ENCODE measurements around the gene PROZ.

The PROZ gene

GRCh38 chr13:113116871-113117271 is 41.6 kb upstream of the PROZ start:
- Histone ChIP-seq H3K4me3 (ENCODE audit: low read length) (no peak overlapping the region), H3K36me3 (replicated peaks; ENCODE audit: low read depth, low read length) (no peaks in the 10 kb centered on the region), H3K79me2 (ENCODE audit: low read length) (no peaks in the 10 kb centered on the region), H3K9ac (ENCODE audit: low read length) (no peak overlapping the region), H3K27ac (ENCODE audit: low read length) (no peak overlapping the region), H4K20me1 (ENCODE audit: insufficient read depth, low read length) (no peaks in the 10 kb centered on the region), H3K27me3 (ENCODE audit: low read depth, low read length) (0 out of 2 replicates have a peak, but pooled peaks cover 4% of the 10 kb centered on the region), H3K4me2 (ENCODE audit: low read length) (no peak overlapping the region), H2AFZ (ENCODE audit: low read depth, low read length) (no peak overlapping the region), H3K9me3 (ENCODE audit: insufficient read depth, low read length) (no peaks in the 10 kb centered on the region), H3K4me1 (ENCODE audit: low read length) (no peaks in the 10 kb centered on the region)
- TF ChIP-seq EZH2phosphoT487 (IDR thresholded peaks at IDR 0.05; ENCODE audit: low read depth) (no peak), CTCF (IDR thresholded peaks at IDR 0.05; ENCODE audit: low read depth, low read length) (no peak)

GRCh38 chr13:113117335-113117872 is 41.0 kb upstream of the PROZ start:
- Histone ChIP-seq H2AFZ (ENCODE audit: low read depth, low read length) (no peak overlapping the region), H3K9me3 (ENCODE audit: insufficient read depth, low read length) (no peaks in the 10 kb centered on the region), H3K4me2 (ENCODE audit: low read length) (no peak overlapping the region), H3K27ac (ENCODE audit: low read length) (no peak overlapping the region), H3K36me3 (replicated peaks; ENCODE audit: low read depth, low read length) (no peaks in the 10 kb centered on the region), H3K79me2 (ENCODE audit: low read length) (no peaks in the 10 kb centered on the region), H3K4me1 (ENCODE audit: low read length) (no peaks in the 10 kb centered on the region), H3K9ac (ENCODE audit: low read length) (no peak overlapping the region), H3K27me3 (ENCODE audit: low read depth, low read length) (0 out of 2 replicates have a peak, but pooled peaks cover 4% of the 10 kb centered on the region), H4K20me1 (ENCODE audit: insufficient read depth, low read length) (no peaks in the 10 kb centered on the region), H3K4me3 (ENCODE audit: low read length) (no peak overlapping the region)
- TF ChIP-seq EZH2phosphoT487 (IDR thresholded peaks at IDR 0.05; ENCODE audit: low read depth), result no peak
- TF ChIP-seq CTCF (IDR thresholded peaks at IDR 0.05; ENCODE audit: low read depth, low read length), result no peak

- Histone ChIP-seq H3K9me3 (ENCODE audit: insufficient read depth, low read length) (no peaks in the 10 kb centered on the region), H3K27me3 (ENCODE audit: low read depth, low read length) (0 out of 2 replicates have a peak, but pooled peaks cover 4% of the 10 kb centered on the region), H4K20me1 (ENCODE audit: insufficient read depth, low read length) (no peaks in the 10 kb centered on the region), H3K4me2 (ENCODE audit: low read length) (no peak overlapping the region), H3K79me2 (ENCODE audit: low read length) (no peaks in the 10 kb centered on the region), H3K9ac (ENCODE audit: low read length) (no peak overlapping the region), H3K36me3 (replicated peaks; ENCODE audit: low read depth, low read length) (no peaks in the 10 kb centered on the region), H2AFZ (ENCODE audit: low read depth, low read length) (no peak overlapping the region), H3K4me3 (ENCODE audit: low read length) (no peak overlapping the region), H3K27ac (ENCODE audit: low read length) (no peak overlapping the region), H3K4me1 (ENCODE audit: low read length) (no peaks in the 10 kb centered on the region)
- TF ChIP-seq EZH2phosphoT487 (IDR thresholded peaks at IDR 0.05; ENCODE audit: low read depth) (no peak), CTCF (IDR thresholded peaks at IDR 0.05; ENCODE audit: low read depth, low read length) (no peak)
These were observed 40.6 kb upstream of the PROZ start for GRCh38 chr13:113117911-113118260.

GRCh38 chr13:113118261-113119021 is 40.0 kb upstream of the PROZ start:
- Histone ChIP-seq H4K20me1 (ENCODE audit: insufficient read depth, low read length) (no peaks in the 10 kb centered on the region), H2AFZ (ENCODE audit: low read depth, low read length) (no peak overlapping the region), H3K9me3 (ENCODE audit: insufficient read depth, low read length) (no peaks in the 10 kb centered on the region), H3K27me3 (ENCODE audit: low read depth, low read length) (0 out of 2 replicates have a peak, but pooled peaks cover 4% of the 10 kb centered on the region), H3K9ac (ENCODE audit: low read length) (no peak overlapping the region), H3K4me2 (ENCODE audit: low read length) (no peak overlapping the region), H3K4me3 (ENCODE audit: low read length) (no peak overlapping the region), H3K27ac (ENCODE audit: low read length) (no peak overlapping the region), H3K36me3 (replicated peaks; ENCODE audit: low read depth, low read length) (no peaks in the 10 kb centered on the region), H3K4me1 (ENCODE audit: low read length) (no peaks in the 10 kb centered on the region), H3K79me2 (ENCODE audit: low read length) (no peaks in the 10 kb centered on the region)
- TF ChIP-seq CTCF (IDR thresholded peaks at IDR 0.05; ENCODE audit: low read depth, low read length) (no peak), EZH2phosphoT487 (IDR thresholded peaks at IDR 0.05; ENCODE audit: low read depth) (no peak)
